Peyer's patch (tissue), 4 donors: ENCODE data around the gene ADAMTSL4.

Experiments used
- CTCF ChIP-seq, 6 experiments: fragments of 450-650 bp in 4 of 6; fragments of 200-600 bp in 2 of 6; sonication (generic) in 1 of 6; IDR thresholded peaks; one replicate each; pipeline ENCODE4 v1.5.1; 2017 to 2019; ENCODE audit warnings: antibody characterized with exemption in 6 of 6, mild to moderate bottlenecking in 3 of 6, moderate library complexity in 1 of 6
- POLR2A ChIP-seq, 2 donors: fragments of 450-650 bp; IDR thresholded peaks; one replicate each; pipeline ENCODE4 v1.5.1; 2017; ENCODE audit warnings: antibody characterized with exemption in 2 of 2, mild to moderate bottlenecking in 2 of 2, moderate library complexity in 2 of 2

DNA sequence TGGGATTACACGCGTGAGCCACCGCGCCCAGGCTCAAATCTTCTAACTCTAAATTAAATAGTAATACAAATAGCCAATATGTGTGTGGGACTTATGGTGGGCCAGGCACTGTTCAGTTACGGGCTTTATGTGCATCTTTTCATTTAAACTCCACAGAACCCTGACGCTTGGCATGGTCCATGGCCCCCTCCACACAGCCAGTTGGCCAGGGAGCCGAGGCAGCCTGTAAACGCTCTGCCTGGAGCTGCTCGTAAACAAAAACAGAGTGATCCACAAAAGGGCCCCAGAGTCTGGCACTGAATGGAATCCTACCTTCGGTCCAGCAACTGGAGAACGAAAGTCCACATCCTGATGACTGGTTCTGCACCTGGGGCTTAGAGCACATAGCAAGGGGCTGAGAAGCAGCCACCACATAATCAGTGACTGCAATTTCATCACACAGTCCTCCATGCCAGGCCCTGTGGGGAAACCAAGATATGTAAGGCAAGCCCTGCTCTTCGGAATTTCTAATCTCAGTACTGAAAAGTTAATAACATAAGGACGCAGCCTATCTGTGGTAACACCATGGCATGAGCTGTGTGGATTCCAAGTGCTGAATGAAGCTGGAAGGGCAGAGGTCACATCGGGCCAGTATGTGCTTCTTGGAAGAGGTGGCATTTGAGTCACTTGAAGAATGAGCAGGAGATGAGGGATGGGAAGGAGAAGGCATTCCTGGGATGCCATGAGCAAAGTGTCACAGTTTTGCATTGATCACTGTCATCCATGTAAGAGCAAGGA lies 13.5 kb upstream of the ADAMTSL4 start:
- TF ChIP-seq CTCF (IDR thresholded peaks at IDR 0.05) (no peak), POLR2A (IDR thresholded peaks at IDR 0.05) (no peak)
